Sigmoid colon (tissue), 7 donors: ENCODE data around the gene TJP1. TPM values are rescaled to one million over a fixed set of nuclear protein-coding genes. Genes with fewer than 3 reads are reported as not detected.

ENCODE experiments used
- DNase-seq: peaks from one replicate; pipeline ENCODE4 v3.0.0-alpha.2; 2019
- H3K27ac ChIP-seq, 4 donors: fragments of 200-600 bp; sonication (generic); one replicate each; pipeline ENCODE4 v1.5.1; 2016 to 2019; ENCODE audit warnings: mild to moderate bottlenecking in 1 of 4
- H3K27me3 ChIP-seq, 3 donors: fragments of 200-600 bp; sonication (generic); one replicate each; pipeline ENCODE4 v1.5.1; 2019; ENCODE audit warnings: mild to moderate bottlenecking in 1 of 3
- H3K36me3 ChIP-seq, 4 donors: fragments of 200-600 bp; sonication (generic); one replicate each; pipeline ENCODE4 v1.5.1; 2016 to 2019
- H3K4me1 ChIP-seq, 4 donors: fragments of 200-600 bp; sonication (generic); one replicate each; pipeline ENCODE4 v1.5.1; 2017 to 2019
- H3K4me3 ChIP-seq, 4 donors: fragments of 200-600 bp; sonication (generic); one replicate each; pipeline ENCODE4 v1.5.1; 2017 to 2019; ENCODE audit warnings: mild to moderate bottlenecking in 2 of 4, moderate library complexity in 1 of 4
- H3K9me3 ChIP-seq, 4 donors: fragments of 200-600 bp in 3 of 4; sonication (generic) in 3 of 4; one replicate each; pipeline versions ENCODE4 v1.5.1 to v1.6.1; 2013 to 2019
- CTCF ChIP-seq, 4 experiments: fragments of 450-650 bp in 3 of 4; fragments of 200-600 bp in 1 of 4; IDR thresholded peaks; one replicate each; pipeline ENCODE4 v1.5.1; 2016 to 2019; ENCODE audit warnings: antibody characterized with exemption in 4 of 4, mild to moderate bottlenecking in 3 of 4, moderate library complexity in 2 of 4
- EP300 ChIP-seq, 4 donors: sonication (generic); formaldehyde crosslinking; IDR thresholded peaks; one replicate each; pipeline ENCODE4 v1.6.1; 2017; ENCODE audit warnings: antibody characterized with exemption in 4 of 4
- POLR2A ChIP-seq, 2 donors: fragments of 450-650 bp; IDR thresholded peaks; one replicate each; pipeline ENCODE4 v1.6.1; 2016; ENCODE audit warnings: antibody characterized with exemption in 2 of 2, mild to moderate bottlenecking in 2 of 2, moderate library complexity in 2 of 2
- POLR2AphosphoS5 ChIP-seq, 4 donors: sonication (generic); formaldehyde crosslinking; IDR thresholded peaks; one replicate each; pipeline ENCODE4 v1.6.1; 2017; ENCODE audit warnings: antibody characterized with exemption in 4 of 4
- WGBS, 2 donors: extraction: QIAGEN DNeasy Blood & Tissue Kit; methylation state at CpG; one replicate each; pipeline ENCODE4 v1.1.7; 2013; 5-methylcytosine and 5-hydroxymethylcytosine counted together
- intact Hi-C: fragments of 100-400 bp; cut with DNase I; formaldehyde crosslinking; loops from one replicate; pipeline ENCODE4 v1.15.1; 2023
- polyA plus RNA-seq, 3 donors: library from polyadenylated mRNA; stranded (reverse); fragments of 200-250 nt; gene quantifications; one replicate each; pipeline ENCODE4 v1.2.3, GENCODE V29; 2013
- total RNA-seq, 4 donors: library from RNA; depleted of rRNA; stranded (reverse); fragments of >200 nt; gene quantifications; one replicate each; pipeline ENCODE4 v1.1.0, GENCODE V29; 2016
- donor health status: healthy with polysubstance abuse.
- donor health status: Bipolar disorder and iron deficiency.
- donor health status: healthy.

The TJP1 gene
- total and polyA plus RNA-seq, 7 donors = 21.3 to 134 (median 92.0) TPM

- H3K27ac ChIP-seq = no peak overlapping the region
- H3K4me3 ChIP-seq = no peak overlapping the region
- H3K9me3 ChIP-seq = no peaks in the 10 kb centered on the region
- intact Hi-C loops = no loop called here
- no peaks in the 10 kb centered on the region for H3K27me3 ChIP-seq
- H3K36me3 ChIP-seq = no peaks in the 10 kb centered on the region
- peaks cover 0 to 28% (median 22%) of the 10 kb centered on the region in 4 donors for H3K4me1 ChIP-seq
- 70 to 76% methylated on average over 4 of the region's 4 CpGs for WGBS, 2 donors
- TF ChIP-seq CTCF (IDR thresholded peaks at IDR 0.05) (no peak), POLR2A (IDR thresholded peaks at IDR 0.05) (no peak), EP300 (IDR thresholded peaks at IDR 0.05) (no peak), POLR2AphosphoS5 (IDR thresholded peaks at IDR 0.05) (no peak)
- no peak for DNase-seq
Observed at GRCh38 chr15:29864501-29864900, 42.2 kb upstream of the TJP1 start.

- H3K4me1 ChIP-seq = peaks cover 0 to 28% (median 20%) of the 10 kb centered on the region in 4 donors
- WGBS, 2 donors = 89 to 90% methylated on average over 4 of the region's 4 CpGs
- TF ChIP-seq POLR2AphosphoS5 (IDR thresholded peaks at IDR 0.05) = no peak
- no peak for TF ChIP-seq POLR2A (IDR thresholded peaks at IDR 0.05)
- TF ChIP-seq EP300 (IDR thresholded peaks at IDR 0.05) = no peak
- TF ChIP-seq CTCF (IDR thresholded peaks at IDR 0.05) = no peak
- intact Hi-C loops = no loop called here
- DNase-seq = no peak
- H3K36me3 ChIP-seq = no peaks in the 10 kb centered on the region
- no peak overlapping the region for H3K27ac ChIP-seq
- no peaks in the 10 kb centered on the region for H3K27me3 ChIP-seq
- H3K9me3 ChIP-seq = no peaks in the 10 kb centered on the region
- no peak overlapping the region for H3K4me3 ChIP-seq
Observed at GRCh38 chr15:29863438-29863837, 41.2 kb upstream of the TJP1 start.

GRCh38 chr15:29862271-29862670 is 40.0 kb upstream of the TJP1 start:
- no peak overlapping the region for H3K27ac ChIP-seq
- H3K9me3 ChIP-seq = no peaks in the 10 kb centered on the region
- H3K27me3 ChIP-seq = no peaks in the 10 kb centered on the region
- WGBS, 2 donors = 74 to 77% methylated on average over 2 of the region's 2 CpGs
- H3K4me1 ChIP-seq = peaks cover 0 to 23% (median 14%) of the 10 kb centered on the region in 4 donors
- no peaks in the 10 kb centered on the region for H3K36me3 ChIP-seq
- intact Hi-C loops = no loop called here
- no peak for TF ChIP-seq POLR2A (IDR thresholded peaks at IDR 0.05)
- H3K4me3 ChIP-seq = no peak overlapping the region
- no peak for DNase-seq

- 82 to 89% methylated on average over 2 of the region's 2 CpGs for WGBS, 2 donors
- TF ChIP-seq POLR2A (IDR thresholded peaks at IDR 0.05) (no peak), POLR2AphosphoS5 (IDR thresholded peaks at IDR 0.05) (no peak), CTCF (IDR thresholded peaks at IDR 0.05) (no peak), EP300 (IDR thresholded peaks at IDR 0.05) (no peak)
- intact Hi-C loops = no loop called here
Observed at GRCh38 chr15:29860872-29861271, 38.6 kb upstream of the TJP1 start.

GRCh38 chr15:29859973-29860715 is 37.9 kb upstream of the TJP1 start:
- WGBS, 2 donors = 82 to 92% methylated on average over 4 of the region's 4 CpGs
- intact Hi-C loops = no loop called here
- H3K9me3 ChIP-seq = no peaks in the 10 kb centered on the region
- no peak for DNase-seq
- no peaks in the 10 kb centered on the region for H3K27me3 ChIP-seq
- H3K4me3 ChIP-seq = no peak overlapping the region
- peaks cover 0 to 2% (median 0%) of the 10 kb centered on the region in 4 donors for H3K4me1 ChIP-seq
- no peak overlapping the region for H3K27ac ChIP-seq
- no peaks in the 10 kb centered on the region for H3K36me3 ChIP-seq
- no peak for TF ChIP-seq CTCF (IDR thresholded peaks at IDR 0.05)
- TF ChIP-seq EP300 (IDR thresholded peaks at IDR 0.05) = no peak
- no peak for TF ChIP-seq POLR2AphosphoS5 (IDR thresholded peaks at IDR 0.05)
- no peak for TF ChIP-seq POLR2A (IDR thresholded peaks at IDR 0.05)

More at GRCh38 chr15:29860872-29861271, 38.6 kb upstream of the TJP1 start:
- Histone ChIP-seq H3K4me1 (peaks cover 0 to 9% (median 1%) of the 10 kb centered on the region in 4 donors), H3K27me3 (no peaks in the 10 kb centered on the region), H3K36me3 (no peaks in the 10 kb centered on the region), H3K27ac (no peak overlapping the region), H3K4me3 (no peak overlapping the region), H3K9me3 (no peaks in the 10 kb centered on the region)
- no peak for DNase-seq
